HAP-1 (cell line): ENCODE measurements around the gene ACOT4.
"Not testable (repeated sequence)": the region's sequence is repeated elsewhere in the genome, so short reads cannot be mapped to it uniquely, and the experiment has no call there.

ENCODE experiments used
- DNase-seq, 2 experiments: peaks; one replicate each; pipeline ENCODE4 v3.0.0-alpha.2; 2016 to 2020; ENCODE audit warnings: low spot score in 2 of 2
- H3K27me3 ChIP-seq: fragments of 250-450 bp; sonication (Bioruptor Pico); 2 replicates; pipeline ENCODE4 v1.5.1; 2020; ENCODE audit warnings: low read depth, mild to moderate bottlenecking, moderate library complexity
- H3K36me3 ChIP-seq: fragments of 250-450 bp; sonication (Bioruptor Pico); replicated peaks from 2 replicates; pipeline ENCODE4 v1.5.1; 2020; ENCODE audit warnings: mild to moderate bottlenecking
- H3K4me1 ChIP-seq: fragments of 250-450 bp; sonication (Bioruptor Pico); 2 replicates; pipeline ENCODE4 v1.5.1; 2020; ENCODE audit warnings: mild to moderate bottlenecking
- H3K4me3 ChIP-seq: fragments of 250-450 bp; sonication (Bioruptor Pico); 2 replicates; pipeline ENCODE4 v1.5.1; 2020; ENCODE audit warnings: mild to moderate bottlenecking, moderate library complexity
- H3K9me3 ChIP-seq: fragments of 250-450 bp; sonication (Bioruptor Pico); 2 replicates; pipeline ENCODE4 v1.5.1; 2020; ENCODE audit warnings: mild to moderate bottlenecking, moderate library complexity
- in situ Hi-C: fragments of 300-500 bp; cut with MboI; formaldehyde crosslinking; loops from 3 replicates; pipeline ENCODE4 v1.14.3; 2020; ENCODE audit warnings: low sequenced_read_pairs, inconsistent platforms, mixed read lengths

ACOT4 gene

DNA sequence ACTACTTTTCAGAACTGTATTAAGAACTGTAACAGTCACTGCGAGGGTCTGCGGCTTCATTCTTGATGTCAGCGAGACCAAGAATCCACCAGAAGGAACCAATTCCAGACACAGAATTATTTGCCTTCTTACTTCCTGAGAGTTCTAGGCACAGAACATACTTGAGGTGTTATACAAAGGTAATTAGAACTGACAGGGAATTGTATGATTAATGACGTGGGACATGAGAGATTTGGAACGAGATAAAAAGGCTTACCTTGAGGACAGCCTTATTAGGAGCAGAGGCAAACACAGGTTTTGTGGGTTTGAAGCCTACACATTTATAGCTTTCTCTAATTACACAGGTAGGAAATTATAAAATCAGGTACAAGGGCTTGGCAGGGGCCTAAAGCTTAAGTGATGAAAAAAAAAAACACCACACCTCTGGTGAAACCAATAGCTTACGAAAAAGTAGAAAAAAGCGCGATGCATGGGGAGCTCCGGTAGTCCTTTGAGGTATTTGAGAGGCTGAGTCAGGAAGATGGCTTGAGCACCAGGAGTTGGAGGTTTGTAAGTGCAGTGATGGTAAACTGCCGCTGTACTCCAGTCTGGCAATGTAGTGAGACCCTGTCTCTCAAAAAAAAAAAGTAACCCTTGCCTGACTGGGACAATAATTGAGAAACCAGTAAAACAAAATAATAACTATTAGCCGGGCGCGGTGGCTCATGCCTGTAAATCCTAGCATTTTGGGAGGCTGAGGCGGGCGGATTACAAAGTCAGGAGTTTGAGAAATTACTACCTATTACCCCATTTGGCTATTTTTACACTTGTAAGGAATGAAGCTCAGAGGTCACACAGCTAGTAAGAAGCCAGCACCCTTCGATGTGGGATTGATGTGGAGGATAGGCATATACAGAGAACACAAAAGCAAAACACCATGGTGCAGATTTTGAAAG is 23.5 kb upstream of the ACOT4 start:
- Histone ChIP-seq H3K4me3 (no peak overlapping the region), H3K36me3 (no peaks in the 10 kb centered on the region), H3K9me3 (no peaks in the 10 kb centered on the region), H3K27me3 (no peaks in the 10 kb centered on the region), H3K4me1 (no peaks in the 10 kb centered on the region)
- no peak for DNase-seq
- in situ Hi-C loops, result no loop called here

DNA sequence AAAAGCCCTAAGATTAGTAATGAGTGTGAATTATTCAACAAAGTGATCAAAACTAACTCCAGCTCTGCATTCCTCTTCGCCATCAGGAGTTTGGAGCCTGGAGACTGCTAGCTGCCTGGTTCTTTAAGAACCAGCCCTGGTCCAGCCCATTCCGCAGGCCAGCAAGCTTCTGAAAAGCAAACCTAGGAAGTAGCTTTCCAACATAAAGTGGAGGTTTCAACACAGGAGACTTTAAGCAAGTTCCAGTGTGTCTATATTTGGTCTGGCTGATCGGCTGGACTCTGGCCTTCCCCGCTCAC is 22.8 kb upstream of the ACOT4 start:
- in situ Hi-C loops, H3K4me1 ChIP-seq, H3K9me3 ChIP-seq, H3K36me3 ChIP-seq, H3K27me3 ChIP-seq, DNase-seq, H3K4me3 ChIP-seq: not testable (repeated sequence)

DNA sequence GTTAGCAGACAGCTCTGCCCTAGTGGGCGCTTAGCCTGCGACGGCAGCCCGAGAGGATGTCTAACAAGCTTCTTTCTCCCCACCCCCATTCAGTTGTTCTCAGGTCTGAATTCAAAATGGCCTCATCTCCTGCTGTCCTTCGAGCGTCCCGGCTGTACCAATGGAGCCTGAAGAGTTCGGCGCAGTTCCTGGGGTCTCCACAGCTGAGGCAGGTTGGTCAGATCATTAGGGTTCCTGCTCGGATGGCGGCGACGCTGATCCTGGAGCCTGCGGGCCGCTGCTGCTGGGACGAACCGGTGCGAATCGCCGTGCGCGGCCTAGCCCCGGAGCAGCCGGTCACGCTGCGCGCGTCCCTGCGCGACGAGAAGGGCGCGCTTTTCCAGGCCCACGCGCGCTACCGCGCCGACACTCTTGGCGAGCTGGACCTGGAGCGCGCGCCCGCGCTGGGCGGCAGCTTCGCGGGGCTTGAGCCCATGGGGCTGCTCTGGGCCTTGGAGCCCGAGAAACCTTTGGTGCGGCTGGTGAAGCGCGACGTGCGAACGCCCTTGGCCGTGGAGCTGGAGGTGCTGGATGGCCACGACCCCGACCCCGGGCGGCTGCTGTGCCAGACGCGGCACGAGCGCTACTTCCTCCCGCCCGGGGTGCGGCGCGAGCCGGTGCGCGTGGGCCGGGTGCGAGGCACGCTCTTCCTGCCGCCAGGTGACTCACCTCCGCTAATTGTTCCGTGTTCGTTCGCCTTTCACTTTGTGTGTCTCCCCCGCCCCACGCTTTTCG is 22.3 kb upstream of the ACOT4 start, which contains the start of gene ACOT2:
Gene ACOT2 (plus strand): TSS at position 29 of the 774 bp plus-strand sequence. CDS start 28 bp downstream, at position 57.
- H3K4me3 ChIP-seq, H3K9me3 ChIP-seq, H3K36me3 ChIP-seq, H3K4me1 ChIP-seq, DNase-seq, in situ Hi-C loops, H3K27me3 ChIP-seq: not testable (repeated sequence)

DNA sequence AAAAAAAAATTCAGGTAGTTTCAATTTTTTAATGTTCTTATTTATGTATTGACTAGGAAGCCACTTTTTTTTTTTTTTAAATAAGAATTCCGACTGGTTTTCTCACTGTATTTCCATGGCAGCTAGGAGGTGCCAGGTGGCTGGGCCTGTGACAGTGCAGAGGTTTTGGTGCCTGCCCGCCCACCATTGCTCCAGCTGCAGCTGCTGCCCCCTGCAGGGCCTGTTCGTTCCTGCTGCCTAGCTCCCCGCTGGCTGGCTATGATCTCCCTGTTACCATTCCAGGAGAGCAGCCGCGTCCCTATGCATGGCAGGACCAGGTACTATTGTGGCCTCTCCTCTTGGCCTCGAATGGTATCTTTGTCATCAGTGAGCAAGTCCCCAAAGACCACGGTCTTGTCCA is 20.8 kb upstream of the ACOT4 start:
- in situ Hi-C loops, result loop anchor here (10.0 kb wide), 1 partner anchor 46 kb away; no protein-coding TSS in a partner anchor
- not testable (repeated sequence) for H3K9me3 ChIP-seq, H3K36me3 ChIP-seq, H3K4me3 ChIP-seq, H3K27me3 ChIP-seq, H3K4me1 ChIP-seq
- DNase-seq, result peak; percentile 17 to 78

DNA sequence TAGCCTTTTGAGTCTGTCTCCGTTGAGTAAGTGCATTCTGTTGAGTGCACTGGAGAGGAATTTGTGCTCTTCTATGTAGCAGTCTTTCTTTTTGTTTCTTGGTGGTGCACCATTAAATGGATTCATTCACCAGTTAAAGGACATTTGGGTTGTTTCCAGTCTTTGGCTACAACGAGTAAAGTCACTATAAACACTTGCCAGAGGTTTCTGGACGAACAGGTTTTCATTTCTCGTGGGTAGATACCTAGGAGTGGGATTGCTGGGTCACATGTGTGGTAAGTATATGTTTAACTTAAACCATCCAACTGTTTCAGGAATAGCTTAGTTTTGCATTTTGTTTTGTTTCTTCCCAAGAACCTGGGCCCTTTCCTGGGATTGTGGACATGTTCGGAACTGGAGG is 18.6 kb upstream of the ACOT4 start:
- in situ Hi-C loops, result loop anchor here (10.0 kb wide), 1 partner anchor 48 kb away; no protein-coding TSS in a partner anchor
- not testable (repeated sequence) for H3K9me3 ChIP-seq, H3K4me3 ChIP-seq, DNase-seq, H3K36me3 ChIP-seq, H3K27me3 ChIP-seq, H3K4me1 ChIP-seq

DNA sequence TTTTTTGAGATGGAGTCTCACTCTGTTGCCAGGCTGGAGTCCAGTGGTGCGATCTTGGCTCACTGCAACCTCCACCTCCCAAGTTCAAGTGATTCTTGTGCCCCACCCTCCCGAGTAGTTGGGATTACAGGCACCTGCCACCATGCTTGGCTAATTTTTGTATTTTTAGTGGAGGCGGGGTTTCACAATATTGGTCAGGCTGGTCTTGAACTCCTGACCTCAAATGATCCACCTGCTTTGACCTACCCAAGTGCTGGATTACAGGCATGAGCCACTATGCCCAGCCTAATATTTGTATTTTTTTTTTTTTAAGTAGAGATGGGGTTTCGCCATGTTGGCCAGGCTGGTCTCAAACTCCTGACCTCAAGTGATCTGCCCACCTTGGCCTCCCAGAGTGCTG is 17.9 kb upstream of the ACOT4 start:
- not testable (repeated sequence) for H3K9me3 ChIP-seq, H3K4me1 ChIP-seq, H3K4me3 ChIP-seq, H3K27me3 ChIP-seq, DNase-seq, H3K36me3 ChIP-seq
- in situ Hi-C loops, result loop anchor here (10.0 kb wide), 1 partner anchor 49 kb away; no protein-coding TSS in a partner anchor

DNA sequence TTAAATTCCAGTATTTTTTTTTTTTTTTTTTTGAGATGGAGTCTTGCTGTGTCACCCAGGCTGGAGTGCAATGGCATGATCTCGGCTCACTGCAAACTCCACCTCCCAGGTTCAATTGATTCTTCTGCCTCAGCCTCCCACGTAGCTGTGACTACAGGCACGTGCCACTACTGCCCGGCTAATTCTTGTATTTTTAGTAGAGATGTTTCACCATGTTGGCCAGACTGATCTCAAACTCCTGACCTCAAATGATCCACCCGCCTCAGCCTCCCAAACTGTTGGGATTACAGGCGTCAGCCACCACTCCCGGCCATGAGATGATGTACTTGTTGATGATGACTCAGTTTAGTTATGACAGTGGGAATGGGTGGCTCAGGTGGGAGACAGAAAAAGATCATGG is 17.4 kb upstream of the ACOT4 start:
- H3K4me3 ChIP-seq, H3K4me1 ChIP-seq, H3K36me3 ChIP-seq, H3K9me3 ChIP-seq, H3K27me3 ChIP-seq, DNase-seq: not testable (repeated sequence)
- in situ Hi-C loops, result loop anchor here (10.0 kb wide), 1 partner anchor 49 kb away; no protein-coding TSS in a partner anchor

DNA sequence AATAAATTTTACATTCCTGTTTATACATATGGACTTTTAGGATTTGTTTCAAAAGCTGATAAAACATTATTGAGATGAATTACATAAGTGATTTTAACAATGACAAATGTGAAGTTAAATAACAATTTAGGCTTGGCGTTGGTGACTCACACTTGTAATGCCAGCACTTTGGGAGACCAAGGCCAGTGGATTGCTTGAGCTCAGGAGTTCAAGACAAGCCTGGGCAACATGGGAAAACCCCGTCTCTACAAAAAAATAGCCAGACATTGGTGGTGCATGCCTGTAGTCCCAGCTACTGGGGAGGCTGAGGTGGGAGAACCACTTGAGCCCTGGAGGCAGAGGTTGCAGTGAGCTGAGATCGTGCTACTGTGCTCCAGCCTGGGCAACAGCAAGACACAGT is 15.3 kb upstream of the ACOT4 start:
- no peak for DNase-seq
- H3K4me1 ChIP-seq, result no peaks in the 10 kb centered on the region
- in situ Hi-C loops, result loop anchor here (10.0 kb wide), 1 partner anchor 52 kb away; no protein-coding TSS in a partner anchor
- no peaks in the 10 kb centered on the region for H3K27me3 ChIP-seq
- no peaks in the 10 kb centered on the region for H3K36me3 ChIP-seq
- no peaks in the 10 kb centered on the region for H3K9me3 ChIP-seq
- H3K4me3 ChIP-seq, result no peak overlapping the region

DNA sequence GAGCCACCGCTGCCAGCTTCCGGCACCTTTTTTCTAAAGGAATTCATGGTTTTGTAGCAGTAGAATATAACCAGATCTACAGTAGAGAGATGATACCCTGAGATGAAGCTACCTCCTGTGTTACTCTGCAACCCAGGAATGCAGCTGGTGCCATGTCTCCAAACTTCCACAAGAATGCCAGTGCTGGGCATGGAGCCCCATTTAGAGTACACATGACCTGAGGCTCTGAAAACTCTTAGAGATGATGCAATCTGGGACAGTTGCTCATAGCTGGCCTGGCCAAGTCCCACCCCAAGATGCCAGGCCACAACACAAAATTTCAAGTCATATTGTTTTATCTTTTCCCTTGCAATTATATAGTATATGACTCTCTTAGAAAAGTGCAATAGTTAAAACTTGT is 14.5 kb upstream of the ACOT4 start:
- H3K27me3 ChIP-seq, DNase-seq, H3K36me3 ChIP-seq, H3K9me3 ChIP-seq, H3K4me1 ChIP-seq, H3K4me3 ChIP-seq: not testable (repeated sequence)
- in situ Hi-C loops, result loop anchor here (10.0 kb wide), 1 partner anchor 52 kb away; no protein-coding TSS in a partner anchor

DNA sequence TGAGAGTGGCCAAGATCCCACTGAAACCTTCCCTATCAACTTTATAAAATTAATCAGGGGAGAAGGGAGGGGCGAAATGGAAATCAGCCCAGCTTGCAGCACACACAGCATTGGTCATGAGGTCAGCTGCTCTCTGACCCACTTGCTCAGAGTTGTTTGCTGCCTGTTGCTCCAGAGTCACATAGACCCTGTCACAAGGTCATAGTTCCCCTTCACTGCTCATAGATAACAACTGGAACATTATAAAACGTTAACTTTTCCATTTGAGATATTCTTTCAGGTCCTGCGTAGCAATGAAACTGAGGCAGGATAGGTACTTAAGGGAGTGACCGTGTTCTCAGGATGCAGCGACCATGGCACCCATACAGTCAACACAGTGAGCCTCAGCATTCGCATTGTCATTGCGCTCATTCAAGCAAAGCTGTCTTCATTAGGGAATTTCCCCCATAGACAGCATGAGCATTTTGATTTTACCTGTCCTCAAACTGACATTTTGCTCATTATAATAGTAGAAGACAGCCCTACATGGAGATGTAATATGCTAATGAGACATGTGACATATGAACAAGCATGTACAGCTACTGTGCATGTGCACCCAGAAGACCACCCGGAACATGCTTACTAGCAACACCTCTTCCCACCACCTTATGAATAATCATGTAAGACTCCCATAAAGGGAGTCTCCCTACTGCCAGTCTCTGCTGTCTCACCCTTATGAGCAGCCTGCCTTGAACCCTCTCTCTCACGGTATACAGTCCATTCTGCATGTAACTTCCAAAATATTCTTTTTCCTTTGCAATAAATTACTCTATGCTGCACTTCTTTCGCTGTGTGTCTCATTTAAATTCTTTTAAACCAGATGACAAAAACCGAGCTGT is 9.3 kb upstream of the ACOT4 start:
- H3K4me1 ChIP-seq, H3K27me3 ChIP-seq, H3K9me3 ChIP-seq, in situ Hi-C loops, DNase-seq, H3K4me3 ChIP-seq, H3K36me3 ChIP-seq: not testable (repeated sequence)

DNA sequence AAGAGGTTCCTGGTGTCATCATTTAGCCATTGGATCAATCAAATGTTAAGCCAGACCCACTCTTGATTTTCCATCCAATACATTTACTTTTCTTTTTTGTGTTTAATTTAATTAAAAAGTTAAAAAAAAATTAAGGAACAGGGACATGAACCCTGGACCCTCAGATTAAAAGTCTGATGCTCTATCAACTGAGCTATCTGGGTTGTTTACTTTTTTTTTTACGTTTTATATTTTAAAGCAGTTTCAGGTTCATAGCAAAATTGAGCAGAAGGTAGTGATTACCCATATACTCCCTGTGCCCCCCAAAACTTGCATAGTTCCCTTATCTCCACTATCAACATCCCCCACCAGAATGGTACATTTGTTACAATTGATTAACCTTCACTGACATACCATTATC is 3.0 kb upstream of the ACOT4 start:
- Histone ChIP-seq H3K9me3 (no peaks in the 10 kb centered on the region), H3K4me3 (no peak overlapping the region), H3K27me3 (no peaks in the 10 kb centered on the region), H3K4me1 (no peaks in the 10 kb centered on the region), H3K36me3 (no peaks in the 10 kb centered on the region)
- no peak for DNase-seq
- in situ Hi-C loops, result no loop called here

DNA sequence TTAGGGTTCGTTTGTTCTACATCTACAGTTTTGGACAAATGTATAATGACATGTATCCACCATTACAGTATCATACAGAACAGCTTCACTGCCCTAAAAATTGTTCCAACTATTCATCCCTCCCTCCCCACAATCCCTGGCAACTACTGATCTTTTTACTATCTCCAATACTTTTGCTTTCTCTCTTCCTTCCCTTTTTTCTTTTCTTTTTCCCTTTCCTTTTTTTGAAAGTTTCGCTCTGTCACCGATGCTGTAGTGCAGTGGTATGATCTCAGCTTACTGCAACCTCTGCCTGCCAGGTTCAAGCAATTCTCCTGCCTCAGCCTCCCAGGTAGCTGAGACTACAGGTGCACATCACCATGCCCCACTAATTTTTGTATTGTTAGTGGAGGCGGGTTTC is 2.6 kb upstream of the ACOT4 start:
- H3K36me3 ChIP-seq, result no peaks in the 10 kb centered on the region
- H3K27me3 ChIP-seq, result no peaks in the 10 kb centered on the region
- no peak overlapping the region for H3K4me3 ChIP-seq
- no peaks in the 10 kb centered on the region for H3K9me3 ChIP-seq
- no peak for DNase-seq
- H3K4me1 ChIP-seq, result no peaks in the 10 kb centered on the region
- in situ Hi-C loops, result no loop called here

DNA sequence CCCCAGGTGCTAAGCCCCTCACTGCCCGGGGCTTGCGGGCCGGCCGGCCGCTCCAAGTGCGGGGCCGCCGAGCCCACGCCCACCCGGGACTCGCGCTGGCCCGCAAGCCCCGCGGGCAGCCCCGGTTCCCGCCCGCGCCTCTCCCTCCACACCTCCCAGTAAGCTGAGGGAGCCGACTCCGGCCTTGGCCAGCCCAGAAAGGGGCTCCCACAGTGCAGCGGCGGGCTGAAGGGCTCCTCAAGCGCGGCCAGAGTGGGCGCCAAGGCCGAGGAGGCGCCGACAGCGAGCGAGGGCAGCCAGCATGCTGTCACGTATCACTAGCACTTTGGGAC is 1.0 kb upstream of the ACOT4 start:
- H3K27me3 ChIP-seq, H3K36me3 ChIP-seq, in situ Hi-C loops, H3K9me3 ChIP-seq, H3K4me1 ChIP-seq, H3K4me3 ChIP-seq, DNase-seq: not testable (repeated sequence)
